Peyer's patch (tissue), 4 donors: ENCODE results near the gene PIP4K2B.

ENCODE experiments used
- POLR2A ChIP-seq, 2 donors: fragments of 450-650 bp; IDR thresholded peaks; one replicate each; pipeline ENCODE4 v1.5.1; 2017; ENCODE audit warnings: antibody characterized with exemption in 2 of 2, mild to moderate bottlenecking in 2 of 2, moderate library complexity in 2 of 2
- TF ChIP-seq, protein P1 (sequence below), 6 experiments: fragments of 450-650 bp in 4 of 6; fragments of 200-600 bp in 2 of 6; sonication (generic) in 1 of 6; IDR thresholded peaks; one replicate each; pipeline ENCODE4 v1.5.1; 2017 to 2019; ENCODE audit warnings: antibody characterized with exemption in 6 of 6, mild to moderate bottlenecking in 3 of 6, moderate library complexity in 1 of 6

DNA sequence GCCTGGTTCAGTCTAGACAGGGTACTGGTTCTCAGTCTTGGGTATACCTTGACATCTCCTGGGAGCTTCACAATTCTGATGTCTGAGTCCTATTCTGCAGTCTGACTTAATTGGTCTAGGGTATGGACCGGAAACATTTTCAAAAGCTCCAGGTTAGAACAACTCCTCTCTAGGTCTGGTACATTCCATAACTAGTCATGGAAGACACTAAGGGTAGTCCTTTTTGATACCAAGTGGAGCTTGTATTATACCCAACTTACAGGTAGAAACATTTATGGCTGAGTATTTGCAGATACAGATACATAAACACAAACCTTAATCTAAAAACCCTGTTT is 49.2 kb upstream of the PIP4K2B start:
- TF ChIP-seq POLR2A (IDR thresholded peaks at IDR 0.05) = no peak
- TF ChIP-seq, protein P1, sequence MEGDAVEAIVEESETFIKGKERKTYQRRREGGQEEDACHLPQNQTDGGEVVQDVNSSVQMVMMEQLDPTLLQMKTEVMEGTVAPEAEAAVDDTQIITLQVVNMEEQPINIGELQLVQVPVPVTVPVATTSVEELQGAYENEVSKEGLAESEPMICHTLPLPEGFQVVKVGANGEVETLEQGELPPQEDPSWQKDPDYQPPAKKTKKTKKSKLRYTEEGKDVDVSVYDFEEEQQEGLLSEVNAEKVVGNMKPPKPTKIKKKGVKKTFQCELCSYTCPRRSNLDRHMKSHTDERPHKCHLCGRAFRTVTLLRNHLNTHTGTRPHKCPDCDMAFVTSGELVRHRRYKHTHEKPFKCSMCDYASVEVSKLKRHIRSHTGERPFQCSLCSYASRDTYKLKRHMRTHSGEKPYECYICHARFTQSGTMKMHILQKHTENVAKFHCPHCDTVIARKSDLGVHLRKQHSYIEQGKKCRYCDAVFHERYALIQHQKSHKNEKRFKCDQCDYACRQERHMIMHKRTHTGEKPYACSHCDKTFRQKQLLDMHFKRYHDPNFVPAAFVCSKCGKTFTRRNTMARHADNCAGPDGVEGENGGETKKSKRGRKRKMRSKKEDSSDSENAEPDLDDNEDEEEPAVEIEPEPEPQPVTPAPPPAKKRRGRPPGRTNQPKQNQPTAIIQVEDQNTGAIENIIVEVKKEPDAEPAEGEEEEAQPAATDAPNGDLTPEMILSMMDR (IDR thresholded peaks at IDR 0.05) = no peak
